HepG2 (cell line): ENCODE results near the gene COQ5. TPM values are rescaled to one million over a fixed set of nuclear protein-coding genes. Genes with fewer than 3 reads are reported as not detected.
A peak's percentile ranks its signal among the peaks of the same experiment; 100 is the strongest.

Experiments
- ATF1 ChIP-seq: IDR thresholded peaks from 2 replicates; pipeline ENCODE4 v1.6.1; 2016; ENCODE audit warnings: mild to moderate bottlenecking, control low read depth
- ELK4 ChIP-seq: sonication (generic); formaldehyde crosslinking; IDR thresholded peaks from 2 replicates; pipeline ENCODE4 v1.9.0; 2021; ENCODE audit warnings: missing genetic modification reagents, borderline replicate concordance
- IKZF4 ChIP-seq: sonication (generic); formaldehyde crosslinking; IDR thresholded peaks from 2 replicates; pipeline ENCODE4 v1.5.1; 2020; ENCODE audit warnings: borderline replicate concordance, mild to moderate bottlenecking, low read depth, missing genetic modification reagents; ENCODE audit errors: not compliant biosample characterization
- IRF1 ChIP-seq: sonication (generic); formaldehyde crosslinking; IDR thresholded peaks from 2 replicates; pipeline ENCODE4 v1.4.0; 2020; ENCODE audit warnings: low read depth, mild to moderate bottlenecking, missing genetic modification reagents
- KAT7 ChIP-seq: IDR thresholded peaks from 2 replicates; pipeline ENCODE4 v1.6.1; 2018; ENCODE audit warnings: borderline replicate concordance, missing compliant biosample characterization
- KLF16 ChIP-seq, 2 experiments: sonication (generic) in 1 of 2; formaldehyde crosslinking in 1 of 2; IDR thresholded peaks; 2 replicates each; pipeline versions ENCODE4 v1.6.1 to v1.8.0; 2016 to 2023; ENCODE audit warnings: missing genetic modification reagents in 2 of 2, missing compliant biosample characterization in 1 of 2
- ZC3H13 ChIP-seq: sonication (generic); formaldehyde crosslinking; IDR thresholded peaks from 2 replicates; pipeline ENCODE4 v1.8.1; 2023; ENCODE audit warnings: mild to moderate bottlenecking, missing genetic modification reagents, moderate library complexity
- ZKSCAN8 ChIP-seq: IDR thresholded peaks from 2 replicates; pipeline ENCODE4 v1.6.1; 2016; ENCODE audit warnings: borderline replicate concordance, missing genetic modification reagents, missing compliant biosample characterization
- ZNF12 ChIP-seq: sonication (generic); formaldehyde crosslinking; IDR thresholded peaks from 2 replicates; pipeline ENCODE4 v1.5.0; 2020; ENCODE audit warnings: missing genetic modification reagents
- ZNF142 ChIP-seq: sonication (generic); formaldehyde crosslinking; IDR thresholded peaks from 2 replicates; pipeline ENCODE4 v1.4.0; 2020; ENCODE audit warnings: missing genetic modification reagents
- ZNF337 ChIP-seq: sonication (generic); formaldehyde crosslinking; IDR thresholded peaks from 2 replicates; pipeline ENCODE4 v1.5.1; 2020; ENCODE audit warnings: missing genetic modification reagents, low read depth, mild to moderate bottlenecking, borderline replicate concordance
- ZNF564 ChIP-seq: sonication (generic); formaldehyde crosslinking; IDR thresholded peaks from 2 replicates; pipeline ENCODE4 v1.8.1; 2023; ENCODE audit warnings: mild to moderate bottlenecking, missing genetic modification reagents
- ZNF616 ChIP-seq: sonication (generic); formaldehyde crosslinking; IDR thresholded peaks from 2 replicates; pipeline ENCODE4 v1.5.0; 2020; ENCODE audit warnings: low read depth, mild to moderate bottlenecking, missing genetic modification reagents
- ZNF687 ChIP-seq: sonication (generic); formaldehyde crosslinking; IDR thresholded peaks from 2 replicates; pipeline ENCODE4 v1.5.1; 2020; ENCODE audit warnings: mild to moderate bottlenecking, missing genetic modification reagents, moderate library complexity
- ZSCAN29 ChIP-seq: sonication (generic); formaldehyde crosslinking; conservative IDR thresholded peaks from 2 replicates; pipeline ENCODE4 v1.4.0; 2020; ENCODE audit warnings: mild to moderate bottlenecking, missing genetic modification reagents
- polyA plus RNA-seq, 8 experiments: library from polyadenylated mRNA; depleted of rRNA in 3 of 8; stranded (reverse) in 7 of 8; unstranded in 1 of 8; fragments of >200 nt; fragmentation: Illumina TruSeq in 4 of 8; extraction: Trizol in 4 of 8; gene quantifications; 2 replicates each; pipeline versions ENCODE4 v1.2.1 to v1.2.3, GENCODE V29; 2011 to 2016; ENCODE audit warnings: low read depth in 4 of 8, missing spikeins in 1 of 8, mixed read lengths in 1 of 8; ENCODE audit not compliant: insufficient read depth in 1 of 8
- total RNA-seq, 5 experiments: library from RNA; depleted of rRNA; stranded (reverse); fragments of >200 nt; fragmentation: Illumina TruSeq; extraction: Trizol; gene quantifications; 2 replicates each; pipeline ENCODE4 v1.2.3, GENCODE V29; 2016; ENCODE audit warnings: low read depth in 1 of 5

Gene COQ5
- total and polyA plus RNA-seq, 2 of the 13 experiments (the other 11 are each of a cell fraction or from before 2014, with no cell fraction given) = 36.4 to 41.5 TPM

GRCh38 chr12:120534703-120535655 is 6.0 kb upstream of the COQ5 start (continued):
- TF ChIP-seq KAT7 (CRISPR knock-in tag) (peak; percentile 56; the same call in 1 of the 2 replicates), ZSCAN29 (CRISPR knock-in tag) (no peak), ELK4 (no peak), ZNF687 (CRISPR knock-in tag) (peak; percentile 81), IKZF4 (CRISPR knock-in tag) (peak; percentile 47), ZKSCAN8 (no peak), ZNF616 (CRISPR knock-in tag) (no peak), KLF16 (CRISPR knock-in tag; IDR thresholded peaks at IDR 0.05) (no peak), ZNF337 (CRISPR knock-in tag) (peak; percentile 62; the same call in 1 of the 2 replicates), ZNF564 (no peak), IRF1 (no peak), ZC3H13 (CRISPR knock-in tag) (0 out of 2 replicates have a peak, but pooled peaks have one; percentile 47), ZNF12 (CRISPR knock-in tag) (no peak), ATF1 (CRISPR knock-in tag) (no peak), ZNF142 (CRISPR knock-in tag) (no peak)
